ENCODE data around the gene AMY1B.
"Not testable (repeated sequence)": the region's sequence is repeated elsewhere in the genome, so short reads cannot be mapped to it uniquely, and the experiment has no call there.

DNA sequence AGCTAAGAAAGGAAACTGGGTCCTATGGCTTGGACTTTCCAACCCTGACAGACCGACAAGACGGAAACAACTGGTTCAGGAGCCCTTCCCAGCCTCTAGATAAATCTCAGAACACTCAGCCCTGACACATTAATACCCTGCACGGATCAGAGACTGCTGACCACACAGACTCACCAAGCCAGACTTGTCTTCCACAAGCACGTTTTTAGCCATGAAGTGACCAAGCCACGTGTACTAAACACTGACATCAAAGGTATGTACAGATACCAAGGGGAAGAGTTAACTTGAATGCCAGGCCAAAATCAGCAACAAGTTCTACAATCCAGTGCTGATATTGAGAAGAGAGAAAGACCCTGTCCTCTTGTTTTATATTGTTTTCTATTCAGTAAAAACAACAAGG, at the start of gene AMY1B:
- TF ChIP-seq, protein P1, sequence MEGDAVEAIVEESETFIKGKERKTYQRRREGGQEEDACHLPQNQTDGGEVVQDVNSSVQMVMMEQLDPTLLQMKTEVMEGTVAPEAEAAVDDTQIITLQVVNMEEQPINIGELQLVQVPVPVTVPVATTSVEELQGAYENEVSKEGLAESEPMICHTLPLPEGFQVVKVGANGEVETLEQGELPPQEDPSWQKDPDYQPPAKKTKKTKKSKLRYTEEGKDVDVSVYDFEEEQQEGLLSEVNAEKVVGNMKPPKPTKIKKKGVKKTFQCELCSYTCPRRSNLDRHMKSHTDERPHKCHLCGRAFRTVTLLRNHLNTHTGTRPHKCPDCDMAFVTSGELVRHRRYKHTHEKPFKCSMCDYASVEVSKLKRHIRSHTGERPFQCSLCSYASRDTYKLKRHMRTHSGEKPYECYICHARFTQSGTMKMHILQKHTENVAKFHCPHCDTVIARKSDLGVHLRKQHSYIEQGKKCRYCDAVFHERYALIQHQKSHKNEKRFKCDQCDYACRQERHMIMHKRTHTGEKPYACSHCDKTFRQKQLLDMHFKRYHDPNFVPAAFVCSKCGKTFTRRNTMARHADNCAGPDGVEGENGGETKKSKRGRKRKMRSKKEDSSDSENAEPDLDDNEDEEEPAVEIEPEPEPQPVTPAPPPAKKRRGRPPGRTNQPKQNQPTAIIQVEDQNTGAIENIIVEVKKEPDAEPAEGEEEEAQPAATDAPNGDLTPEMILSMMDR (IDR thresholded peaks at IDR 0.05; ENCODE audit: insufficient read depth, low read length): not testable (repeated sequence)
- TF ChIP-seq, protein P2, sequence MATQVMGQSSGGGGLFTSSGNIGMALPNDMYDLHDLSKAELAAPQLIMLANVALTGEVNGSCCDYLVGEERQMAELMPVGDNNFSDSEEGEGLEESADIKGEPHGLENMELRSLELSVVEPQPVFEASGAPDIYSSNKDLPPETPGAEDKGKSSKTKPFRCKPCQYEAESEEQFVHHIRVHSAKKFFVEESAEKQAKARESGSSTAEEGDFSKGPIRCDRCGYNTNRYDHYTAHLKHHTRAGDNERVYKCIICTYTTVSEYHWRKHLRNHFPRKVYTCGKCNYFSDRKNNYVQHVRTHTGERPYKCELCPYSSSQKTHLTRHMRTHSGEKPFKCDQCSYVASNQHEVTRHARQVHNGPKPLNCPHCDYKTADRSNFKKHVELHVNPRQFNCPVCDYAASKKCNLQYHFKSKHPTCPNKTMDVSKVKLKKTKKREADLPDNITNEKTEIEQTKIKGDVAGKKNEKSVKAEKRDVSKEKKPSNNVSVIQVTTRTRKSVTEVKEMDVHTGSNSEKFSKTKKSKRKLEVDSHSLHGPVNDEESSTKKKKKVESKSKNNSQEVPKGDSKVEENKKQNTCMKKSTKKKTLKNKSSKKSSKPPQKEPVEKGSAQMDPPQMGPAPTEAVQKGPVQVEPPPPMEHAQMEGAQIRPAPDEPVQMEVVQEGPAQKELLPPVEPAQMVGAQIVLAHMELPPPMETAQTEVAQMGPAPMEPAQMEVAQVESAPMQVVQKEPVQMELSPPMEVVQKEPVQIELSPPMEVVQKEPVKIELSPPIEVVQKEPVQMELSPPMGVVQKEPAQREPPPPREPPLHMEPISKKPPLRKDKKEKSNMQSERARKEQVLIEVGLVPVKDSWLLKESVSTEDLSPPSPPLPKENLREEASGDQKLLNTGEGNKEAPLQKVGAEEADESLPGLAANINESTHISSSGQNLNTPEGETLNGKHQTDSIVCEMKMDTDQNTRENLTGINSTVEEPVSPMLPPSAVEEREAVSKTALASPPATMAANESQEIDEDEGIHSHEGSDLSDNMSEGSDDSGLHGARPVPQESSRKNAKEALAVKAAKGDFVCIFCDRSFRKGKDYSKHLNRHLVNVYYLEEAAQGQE (IDR thresholded peaks at IDR 0.05; ENCODE audit: insufficient replicate concordance, low read depth): not testable (repeated sequence)
- TF ChIP-seq SPI1 (IDR thresholded peaks at IDR 0.05; ENCODE audit: borderline replicate concordance, low read depth); POLR2AphosphoS5 (IDR thresholded peaks at IDR 0.05; ENCODE audit: low read depth): not testable (repeated sequence)
